Kidney (tissue), 14 donors: Measurements from ENCODE around the gene RNASE4. TPM values are rescaled to one million over a fixed set of nuclear protein-coding genes. Genes with fewer than 3 reads are reported as not detected.

ENCODE experiments used
- DNase-seq, 5 donors: peaks; one replicate each; pipeline ENCODE4 v3.0.0-alpha.2; 2013 to 2020
- FAIRE-seq: peaks from 2 replicates; lab custom pipeline; 2012; peaks lifted over from hg19 to GRCh38; lab: Jason Lieb, UNC
- H3K27ac ChIP-seq, 2 donors: one replicate each; pipeline ENCODE4 v1.7.0; 2013; ENCODE audit warnings: low read depth in 2 of 2, low read length in 2 of 2, inconsistent platforms in 1 of 2
- H3K27me3 ChIP-seq: one replicate; pipeline ENCODE4 v1.7.1; 2013; ENCODE audit warnings: low read length, inconsistent platforms; ENCODE audit not compliant: control insufficient read depth, insufficient read depth
- H3K36me3 ChIP-seq, 3 donors: one replicate each; pipeline versions ENCODE4 v1.7.0 to v1.7.1; 2013; ENCODE audit warnings: low read length in 3 of 3, control low read depth in 1 of 3, inconsistent platforms in 1 of 3; ENCODE audit not compliant: insufficient read depth in 3 of 3, control insufficient read depth in 2 of 3
- H3K4me1 ChIP-seq, 3 donors: one replicate each; pipeline versions ENCODE4 v1.7.0 to v1.7.1; 2013; ENCODE audit warnings: low read length in 3 of 3, inconsistent platforms in 1 of 3, low read depth in 1 of 3; ENCODE audit not compliant: control insufficient read depth in 2 of 3, insufficient read depth in 2 of 3
- H3K4me3 ChIP-seq, 3 donors: one replicate each; pipeline versions ENCODE4 v1.7.0 to v1.8.1; 2013; ENCODE audit warnings: low read length in 3 of 3, control low read depth in 1 of 3, inconsistent platforms in 1 of 3
- H3K9ac ChIP-seq, 3 donors: one replicate each; pipeline versions ENCODE4 v1.7.0 to v1.7.1; 2013; ENCODE audit warnings: low read length in 3 of 3, control low read depth in 1 of 3, inconsistent platforms in 1 of 3
- H3K9me3 ChIP-seq, 3 donors: one replicate each; pipeline versions ENCODE4 v1.7.0 to v1.7.1; 2013; ENCODE audit warnings: low read length in 3 of 3, control low read depth in 1 of 3, inconsistent platforms in 1 of 3; ENCODE audit not compliant: control insufficient read depth in 2 of 3, insufficient read depth in 1 of 3
- CTCF ChIP-seq: IDR thresholded peaks from 3 replicates; pipeline ENCODE4 v1.5.1; 2012; ENCODE audit warnings: mild to moderate bottlenecking, moderate library complexity, borderline replicate concordance; ENCODE audit not compliant: insufficient read depth; ENCODE audit errors: extremely low read depth
- intact Hi-C: fragments of 100-400 bp; cut with DNase I; formaldehyde crosslinking; loops from one replicate; pipeline ENCODE4 v1.11.1; 2022
- polyA plus RNA-seq: library from polyadenylated mRNA; stranded (reverse); fragments of 350-450 nt; fragmentation: Illumina TruSeq; extraction: RNeasy Lipid Tissue Mini Kit (QIAGEN cat#74804); gene quantifications from one replicate; pipeline ENCODE4 v1.2.3, GENCODE V29; 2014; ENCODE audit warnings: low read depth, low replicate concordance; ENCODE audit not compliant: insufficient read depth
- total RNA-seq: library from RNA; stranded (reverse); fragmentation: NEBNext Ultra II Directional; extraction: Animal tissue kit (Norgen Biotek cat#: 25700); gene quantifications from one replicate; pipeline ENCODE4 v1.2.1, GENCODE V29; 2021
- donor health status: control.
- donor health status: control.
- donor health status: control.
- donor health status: control.
- donor health status: control.
- donor health status: DM: yes; HTN: yes; CAD: no.
- donor health status: Normal renal cell carcinoma (clear cell type).

Gene RNASE4
- total and polyA plus RNA-seq, 2 donors from 2014 or later, result 22.8 to 40.4 TPM

GRCh38 chr14:20644520-20644919, 39.8 kb upstream of the RNASE4 start:
- FAIRE-seq, result no peak

GRCh38 chr14:20645481-20645880, 38.9 kb upstream of the RNASE4 start:
- no peak for DNase-seq
- H3K27me3 ChIP-seq, result no peaks in the 10 kb centered on the region
- no peak overlapping the region for H3K4me3 ChIP-seq
- TF ChIP-seq CTCF, result no peak
- H3K36me3 ChIP-seq, result no peaks in the 10 kb centered on the region
- intact Hi-C loops, result no loop called here
- no peak for FAIRE-seq
- no peaks in the 10 kb centered on the region for H3K4me1 ChIP-seq
- H3K27ac ChIP-seq, result no peak overlapping the region
- H3K9me3 ChIP-seq, result no peaks in the 10 kb centered on the region
- no peak overlapping the region for H3K9ac ChIP-seq

More at GRCh38 chr14:20644520-20644919, 39.8 kb upstream of the RNASE4 start:
- intact Hi-C loops, result no loop called here
- Histone ChIP-seq H3K4me1 (no peaks in the 10 kb centered on the region), H3K9ac (no peak overlapping the region), H3K27me3 (no peaks in the 10 kb centered on the region), H3K36me3 (no peaks in the 10 kb centered on the region), H3K4me3 (no peak overlapping the region), H3K9me3 (no peaks in the 10 kb centered on the region), H3K27ac (no peak overlapping the region)
- TF ChIP-seq CTCF, result no peak
- no peak for DNase-seq

GRCh38 chr14:20652996-20653975, 31.1 kb upstream of the RNASE4 start:
- H3K36me3 ChIP-seq, result no peaks in the 10 kb centered on the region
- H3K4me1 ChIP-seq, result no peaks in the 10 kb centered on the region
- H3K9ac ChIP-seq, result no peak overlapping the region
- intact Hi-C loops, result no loop called here
- no peak for TF ChIP-seq CTCF
- peak in 4 of 5 donors; percentile 28 to 37 (median 34) for DNase-seq
- peaks cover 34% of the 10 kb centered on the region for H3K27me3 ChIP-seq
- FAIRE-seq, result no peak
- no peak overlapping the region for H3K4me3 ChIP-seq
- no peak overlapping the region for H3K27ac ChIP-seq
- no peaks in the 10 kb centered on the region for H3K9me3 ChIP-seq
